ENCODE measurements around the gene SYT13.
A peak's percentile ranks its signal among the peaks of the same experiment; 100 is the strongest.

SYT13 gene

GRCh38 chr11:45211732-45212131 is 74.4 kb downstream of the SYT13 start:
- Mint-ChIP-seq H3K27ac (peak overlapping the region in 1 of 2 donors; percentile 20), H3K4me1 (ENCODE audit: low read depth in 2 of 2) (peaks cover 0 to 16% of the 10 kb centered on the region in 2 donors), H3K27me3 (no peaks in the 10 kb centered on the region), H3K36me3 (ENCODE audit: insufficient read depth) (peaks cover 7% of the 10 kb centered on the region), H3K9me3 (no peaks in the 10 kb centered on the region), H3K4me3 (no peak overlapping the region)
- no peak for ATAC-seq (replicated peaks)
- DNase-seq = no peak

DNA sequence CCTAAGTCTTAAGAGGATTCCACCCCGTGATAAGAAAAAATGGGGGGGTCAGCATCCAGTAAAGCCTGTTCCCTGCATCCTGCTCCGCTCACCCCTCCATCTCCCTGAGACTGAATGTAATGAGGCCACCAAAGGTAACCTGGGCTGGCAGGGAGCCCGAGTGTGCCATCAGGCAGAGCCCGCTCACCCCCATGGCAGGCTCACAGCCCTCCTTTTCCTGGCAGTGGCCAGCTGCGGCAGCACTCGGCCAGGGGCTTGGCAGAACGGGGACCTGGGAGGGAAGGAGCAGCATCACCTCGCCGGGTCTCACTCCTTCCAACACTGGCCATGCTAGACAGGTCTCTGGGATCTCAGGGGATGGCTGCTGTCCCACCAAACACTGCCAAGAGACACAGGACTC is 75.3 kb downstream of the SYT13 start:
- Mint-ChIP-seq H3K4me3 (no peak overlapping the region), H3K27ac (no peak overlapping the region), H3K4me1 (ENCODE audit: low read depth in 2 of 2) (peaks cover 2 to 12% of the 10 kb centered on the region in 2 donors), H3K9me3 (no peaks in the 10 kb centered on the region), H3K36me3 (ENCODE audit: insufficient read depth) (peaks cover 7% of the 10 kb centered on the region), H3K27me3 (no peaks in the 10 kb centered on the region)
- DNase-seq = no peak
- no peak for ATAC-seq (replicated peaks)

DNA sequence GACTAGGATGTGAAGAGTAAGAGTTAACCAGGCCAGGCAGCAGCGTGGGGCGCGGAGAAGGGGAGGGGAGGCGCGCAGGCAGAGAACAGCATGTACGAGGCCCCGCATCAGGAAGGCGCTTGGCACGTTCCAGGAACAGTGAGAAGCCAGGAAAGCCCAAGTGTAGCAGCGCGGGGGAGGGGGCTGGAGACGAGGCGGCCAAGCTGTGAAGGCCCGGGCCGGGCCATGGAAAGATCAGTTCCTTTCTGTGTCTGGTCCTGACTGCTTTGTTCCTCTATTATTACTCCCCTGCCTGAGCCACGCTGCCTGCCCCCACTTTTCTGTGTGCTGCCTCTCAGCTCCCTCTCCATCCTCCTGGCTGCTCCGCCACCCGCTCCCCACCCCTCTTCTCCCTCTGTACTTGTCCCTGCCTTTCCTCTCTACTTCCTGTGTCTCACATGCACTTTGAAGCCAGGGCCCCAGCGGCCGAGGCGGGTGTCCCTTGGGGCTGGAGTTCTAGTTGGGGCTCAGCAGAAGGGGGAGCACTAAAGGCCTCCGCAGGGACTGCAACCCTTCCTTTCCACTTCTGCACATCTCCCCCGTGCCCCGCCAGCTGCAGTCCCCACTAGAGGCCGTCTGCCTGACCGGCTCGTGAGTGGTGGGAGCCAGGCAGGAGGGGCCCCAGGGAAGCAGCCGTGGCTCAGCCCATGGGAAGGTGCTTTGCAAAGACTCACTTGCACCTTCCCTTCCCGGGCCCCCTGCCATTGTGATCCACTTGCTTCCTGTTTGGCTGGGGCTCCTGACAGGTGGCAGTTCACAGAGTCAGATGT is 76.0 kb downstream of the SYT13 start:
- Mint-ChIP-seq H3K27ac (no peak overlapping the region), H3K4me1 (ENCODE audit: low read depth in 2 of 2) (peaks cover 10 to 13% of the 10 kb centered on the region in 2 donors), H3K36me3 (ENCODE audit: insufficient read depth) (peaks cover 7% of the 10 kb centered on the region), H3K27me3 (no peaks in the 10 kb centered on the region), H3K9me3 (no peaks in the 10 kb centered on the region), H3K4me3 (no peak overlapping the region)
- DNase-seq = no peak
- ATAC-seq (replicated peaks) = no peak

DNA sequence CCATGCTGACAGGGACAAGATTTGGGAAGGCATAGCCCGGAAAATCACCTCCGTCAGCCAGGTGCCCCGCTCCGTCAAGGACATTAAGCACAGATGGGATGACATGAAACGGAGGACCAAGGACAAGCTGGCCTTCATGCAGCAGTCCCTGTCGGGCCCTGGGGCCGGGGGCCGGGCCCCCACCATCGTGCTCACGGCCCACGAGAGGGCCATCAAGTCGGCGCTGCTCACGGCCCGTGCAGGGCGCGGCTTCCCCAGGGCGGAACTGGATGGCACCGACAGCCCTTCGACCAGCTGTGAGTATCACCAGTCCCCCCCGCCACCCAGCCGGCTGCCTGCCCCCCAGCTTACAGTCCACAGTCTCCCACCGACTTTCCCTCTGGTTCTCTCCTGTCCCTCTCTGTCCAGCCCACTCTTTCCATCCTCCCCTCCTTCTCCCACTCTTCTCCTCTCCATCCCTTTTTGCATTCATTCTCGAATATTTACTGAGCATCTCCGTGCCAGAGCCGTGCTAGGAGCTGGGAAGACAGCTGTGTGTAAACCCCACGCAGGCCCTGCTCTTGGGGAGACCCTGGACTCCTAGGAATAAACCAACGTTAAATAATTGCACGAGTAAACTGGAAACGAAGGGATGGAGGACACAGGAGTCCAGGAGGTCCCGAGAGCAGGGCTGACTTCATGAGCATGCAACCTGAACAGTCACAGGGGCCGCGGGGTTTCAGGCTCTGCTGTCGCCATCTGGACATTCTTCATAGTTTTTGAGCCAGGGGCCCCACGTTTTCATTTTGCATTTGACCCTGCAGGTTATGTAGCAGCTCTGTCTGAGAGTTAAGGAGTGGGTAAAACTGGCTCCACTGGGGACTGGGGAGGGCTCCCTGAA is 76.9 kb downstream of the SYT13 start:
- H3K36me3 Mint-ChIP-seq (ENCODE audit: insufficient read depth) = peaks cover 7% of the 10 kb centered on the region
- DNase-seq = no peak
- H3K27me3 Mint-ChIP-seq = no peaks in the 10 kb centered on the region
- H3K4me3 Mint-ChIP-seq = no peak overlapping the region
- H3K27ac Mint-ChIP-seq = peak overlapping the region in 1 of 2 donors; percentile 61
- ATAC-seq (replicated peaks) = no peak
- peaks cover 10 to 11% of the 10 kb centered on the region in 2 donors for H3K4me1 Mint-ChIP-seq (ENCODE audit: low read depth in 2 of 2)
- H3K9me3 Mint-ChIP-seq = no peaks in the 10 kb centered on the region

DNA sequence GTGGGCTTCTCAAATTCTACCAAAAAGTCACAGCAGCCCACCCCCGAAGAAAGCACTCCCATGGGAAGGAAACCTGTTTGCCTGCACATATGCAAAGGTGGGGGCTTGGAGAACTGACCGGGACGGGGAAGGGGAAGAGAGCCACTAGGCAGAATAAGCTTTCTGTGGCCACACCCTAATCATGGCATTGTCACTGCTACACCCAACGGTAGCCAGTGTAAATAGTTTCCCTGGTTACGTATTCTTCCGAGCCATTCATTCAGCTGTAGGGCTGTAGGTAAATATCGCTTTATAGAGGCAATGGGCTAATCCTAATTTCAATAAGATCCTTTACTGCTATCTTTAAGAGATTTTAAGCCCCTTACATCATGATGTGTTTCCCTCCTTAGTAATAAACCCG is 78.0 kb downstream of the SYT13 start:
- no peaks in the 10 kb centered on the region for H3K9me3 Mint-ChIP-seq
- peaks cover 11 to 12% of the 10 kb centered on the region in 2 donors for H3K4me1 Mint-ChIP-seq (ENCODE audit: low read depth in 2 of 2)
- H3K27ac Mint-ChIP-seq = no peak overlapping the region
- ATAC-seq (replicated peaks) (no peak), DNase-seq (no peak)
- no peak overlapping the region for H3K4me3 Mint-ChIP-seq
- H3K27me3 Mint-ChIP-seq = no peaks in the 10 kb centered on the region
- peaks cover 7% of the 10 kb centered on the region for H3K36me3 Mint-ChIP-seq (ENCODE audit: insufficient read depth)

GRCh38 chr11:45205978-45206377 is 80.2 kb downstream of the SYT13 start:
- H3K9me3 Mint-ChIP-seq = peaks cover 0 to 1% of the 10 kb centered on the region in 2 donors
- no peak for ATAC-seq (replicated peaks)
- H3K36me3 Mint-ChIP-seq (ENCODE audit: insufficient read depth) = peaks cover 7% of the 10 kb centered on the region
- DNase-seq = no peak
- no peak overlapping the region for H3K27ac Mint-ChIP-seq
- no peak overlapping the region for H3K4me3 Mint-ChIP-seq
- H3K4me1 Mint-ChIP-seq (ENCODE audit: low read depth in 2 of 2) = peaks cover 14 to 21% of the 10 kb centered on the region in 2 donors
- H3K27me3 Mint-ChIP-seq = no peaks in the 10 kb centered on the region

GRCh38 chr11:45204761-45205160 is 81.4 kb downstream of the SYT13 start:
- Mint-ChIP-seq H3K4me1 (ENCODE audit: low read depth in 2 of 2) (peaks cover 11 to 21% of the 10 kb centered on the region in 2 donors), H3K27ac (peak overlapping the region in 1 of 2 donors; percentile 74), H3K36me3 (ENCODE audit: insufficient read depth) (peaks cover 6% of the 10 kb centered on the region), H3K27me3 (no peaks in the 10 kb centered on the region), H3K9me3 (peaks cover 0 to 1% of the 10 kb centered on the region in 2 donors), H3K4me3 (no peak overlapping the region)
- ATAC-seq (replicated peaks) = no peak
- DNase-seq = no peak

DNA sequence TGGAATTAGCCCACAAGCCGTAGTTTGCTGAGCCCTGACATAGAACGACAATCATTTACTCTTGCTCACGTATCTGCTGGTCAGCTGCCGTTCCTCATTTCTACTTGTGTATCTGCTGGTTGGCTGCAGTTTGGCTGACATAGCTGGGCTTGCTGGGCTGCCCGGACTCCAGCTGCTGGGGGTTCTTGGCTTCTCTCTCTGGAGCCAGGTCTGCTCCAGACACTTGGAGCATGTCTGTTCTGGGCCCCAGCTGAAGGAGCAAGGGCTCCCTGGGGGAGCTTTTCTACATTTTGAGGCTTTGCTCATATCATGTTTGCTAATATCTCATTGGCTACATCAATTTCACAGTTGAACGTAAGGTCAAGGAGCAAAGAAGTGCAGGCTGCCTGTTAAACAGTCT is 92.4 kb downstream of the SYT13 start:
- DNase-seq (no peak), ATAC-seq (replicated peaks) (no peak)
- Mint-ChIP-seq H3K4me1 (ENCODE audit: low read depth in 2 of 2) (no peaks in the 10 kb centered on the region), H3K36me3 (ENCODE audit: insufficient read depth) (peaks cover 9% of the 10 kb centered on the region), H3K9me3 (no peaks in the 10 kb centered on the region), H3K27me3 (no peaks in the 10 kb centered on the region), H3K4me3 (no peak overlapping the region), H3K27ac (no peak overlapping the region)

Data from effector memory CD8-positive, alpha-beta T cell (primary cell).